ENCODE data around the gene MB21D2. TPM values are rescaled to one million over a fixed set of nuclear protein-coding genes. Genes with fewer than 3 reads are reported as not detected.

The MB21D2 gene
- polyA plus RNA-seq, 1 donor (not counting 4 experiments of a cell fraction or from before 2014, with no cell fraction given), result 9.0 TPM

DNA sequence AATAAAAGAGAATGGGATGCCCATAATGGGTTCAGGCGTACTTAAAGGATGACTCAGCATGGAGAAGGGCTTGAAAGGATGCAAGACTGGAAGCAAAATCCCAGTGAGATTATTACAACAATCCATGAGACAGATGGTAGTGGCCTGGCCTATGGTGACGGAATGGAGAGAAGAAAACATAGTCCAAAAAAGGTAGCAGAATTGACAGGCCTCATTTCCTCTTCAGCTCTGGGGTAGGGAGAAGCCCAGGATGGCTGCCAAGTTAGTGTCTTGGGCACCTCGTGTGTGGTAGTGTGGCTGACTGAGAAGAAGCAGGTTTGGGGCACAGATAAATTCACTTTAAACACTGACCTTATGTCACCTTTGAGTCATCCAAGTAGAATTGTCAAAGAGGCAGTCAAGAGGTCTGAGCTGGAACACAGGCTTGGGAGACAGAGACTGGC lies 18.1 kb downstream of the MB21D2 start:
- Histone ChIP-seq H3K79me2 (ENCODE audit: control insufficient read depth, insufficient read depth, low read length) (peaks cover 67% of the 10 kb centered on the region), H3K4me3 (ENCODE audit: control insufficient read depth in 2 of 3, extremely low read depth in 1 of 3, insufficient read depth in 2 of 3, low read depth in 1 of 3, low read length in 3 of 3) (no peak overlapping the region), H3K9ac (ENCODE audit: control insufficient read depth, extremely low read depth, insufficient read depth, low read length) (no peak overlapping the region), H4K20me1 (ENCODE audit: control insufficient read depth, extremely low read depth, insufficient read depth, low read length) (no peaks in the 10 kb centered on the region), H3K9me1 (ENCODE audit: control insufficient read depth, extremely low read depth, insufficient read depth, low read length) (no peaks in the 10 kb centered on the region), H3K27me3 (ENCODE audit: control insufficient read depth, extremely low read depth, insufficient read depth, low read length) (no peaks in the 10 kb centered on the region), H3K36me3 (ENCODE audit: control insufficient read depth in 2 of 2, extremely low read depth in 1 of 2, insufficient read depth in 2 of 2, low read length in 2 of 2) (no peaks in the 10 kb centered on the region), H2AFZ (ENCODE audit: control insufficient read depth, low read length) (no peak overlapping the region), H3K27ac (ENCODE audit: control insufficient read depth, insufficient read depth, low read length) (peak overlapping the region; percentile 49), H3K4me1 (ENCODE audit: control insufficient read depth, extremely low read depth, insufficient read depth, low read length) (peaks cover 32% of the 10 kb centered on the region), H3K4me2 (ENCODE audit: control insufficient read depth, extremely low read depth, insufficient read depth, low read depth, low read length) (no peak overlapping the region), H3K9me3 (ENCODE audit: control insufficient read depth, low read depth, low read length) (peaks cover 2% of the 10 kb centered on the region)
- no peak for DNase-seq (ENCODE audit: low read depth, low spot score)
- TF ChIP-seq, protein P1, sequence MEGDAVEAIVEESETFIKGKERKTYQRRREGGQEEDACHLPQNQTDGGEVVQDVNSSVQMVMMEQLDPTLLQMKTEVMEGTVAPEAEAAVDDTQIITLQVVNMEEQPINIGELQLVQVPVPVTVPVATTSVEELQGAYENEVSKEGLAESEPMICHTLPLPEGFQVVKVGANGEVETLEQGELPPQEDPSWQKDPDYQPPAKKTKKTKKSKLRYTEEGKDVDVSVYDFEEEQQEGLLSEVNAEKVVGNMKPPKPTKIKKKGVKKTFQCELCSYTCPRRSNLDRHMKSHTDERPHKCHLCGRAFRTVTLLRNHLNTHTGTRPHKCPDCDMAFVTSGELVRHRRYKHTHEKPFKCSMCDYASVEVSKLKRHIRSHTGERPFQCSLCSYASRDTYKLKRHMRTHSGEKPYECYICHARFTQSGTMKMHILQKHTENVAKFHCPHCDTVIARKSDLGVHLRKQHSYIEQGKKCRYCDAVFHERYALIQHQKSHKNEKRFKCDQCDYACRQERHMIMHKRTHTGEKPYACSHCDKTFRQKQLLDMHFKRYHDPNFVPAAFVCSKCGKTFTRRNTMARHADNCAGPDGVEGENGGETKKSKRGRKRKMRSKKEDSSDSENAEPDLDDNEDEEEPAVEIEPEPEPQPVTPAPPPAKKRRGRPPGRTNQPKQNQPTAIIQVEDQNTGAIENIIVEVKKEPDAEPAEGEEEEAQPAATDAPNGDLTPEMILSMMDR (optimal IDR thresholded peaks at IDR 0.05 in 1 of 3, IDR thresholded peaks at IDR 0.05 in 1 of 3, conservative IDR thresholded peaks at IDR 0.05 in 1 of 3; ENCODE audit: extremely low read depth in 1 of 3, insufficient read depth in 2 of 3, low read length in 3 of 3), result no peak
- no peak for TF ChIP-seq EZH2 (IDR thresholded peaks at IDR 0.05; ENCODE audit: low read length)
- FAIRE-seq, result peak; percentile 17
- dilution Hi-C loops (cut with MboI; ENCODE audit: extremely low pct_ligation_motif_present, low sequenced_read_pairs), result no loop called here

DNA sequence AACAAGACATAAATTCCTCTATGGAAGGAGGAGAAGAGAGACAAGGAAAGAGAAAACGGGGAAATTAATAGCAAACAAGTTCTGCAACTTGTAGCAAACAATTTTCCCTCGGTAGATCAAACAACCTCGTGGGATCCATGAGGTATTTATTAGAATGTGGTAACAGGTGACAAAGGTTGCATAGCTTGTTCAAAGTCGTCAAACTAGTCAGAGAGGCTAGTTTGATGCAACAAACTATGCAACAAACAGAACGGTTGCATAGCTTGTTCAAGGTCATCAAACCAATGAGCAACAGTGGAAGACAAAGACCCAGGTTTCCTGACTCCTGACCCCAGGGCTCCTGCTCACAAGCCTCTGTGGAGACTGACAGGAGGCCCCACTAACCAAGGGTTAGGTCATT lies 20.7 kb downstream of the MB21D2 start:
- FAIRE-seq, result no peak
- dilution Hi-C loops (cut with MboI; ENCODE audit: extremely low pct_ligation_motif_present, low sequenced_read_pairs), result no loop called here
- Histone ChIP-seq H3K4me3 (ENCODE audit: control insufficient read depth in 2 of 3, extremely low read depth in 1 of 3, insufficient read depth in 2 of 3, low read depth in 1 of 3, low read length in 3 of 3) (no peak overlapping the region), H3K79me2 (ENCODE audit: control insufficient read depth, insufficient read depth, low read length) (peaks cover 62% of the 10 kb centered on the region), H3K36me3 (ENCODE audit: control insufficient read depth in 2 of 2, extremely low read depth in 1 of 2, insufficient read depth in 2 of 2, low read length in 2 of 2) (no peaks in the 10 kb centered on the region), H3K4me2 (ENCODE audit: control insufficient read depth, extremely low read depth, insufficient read depth, low read depth, low read length) (no peak overlapping the region), H4K20me1 (ENCODE audit: control insufficient read depth, extremely low read depth, insufficient read depth, low read length) (no peaks in the 10 kb centered on the region), H3K27me3 (ENCODE audit: control insufficient read depth, extremely low read depth, insufficient read depth, low read length) (no peaks in the 10 kb centered on the region), H2AFZ (ENCODE audit: control insufficient read depth, low read length) (no peak overlapping the region), H3K4me1 (ENCODE audit: control insufficient read depth, extremely low read depth, insufficient read depth, low read length) (peaks cover 32% of the 10 kb centered on the region), H3K9me1 (ENCODE audit: control insufficient read depth, extremely low read depth, insufficient read depth, low read length) (no peaks in the 10 kb centered on the region), H3K9me3 (ENCODE audit: control insufficient read depth, low read depth, low read length) (no peaks in the 10 kb centered on the region), H3K9ac (ENCODE audit: control insufficient read depth, extremely low read depth, insufficient read depth, low read length) (no peak overlapping the region), H3K27ac (ENCODE audit: control insufficient read depth, insufficient read depth, low read length) (no peak overlapping the region)
- TF ChIP-seq, protein P1 (optimal IDR thresholded peaks at IDR 0.05 in 1 of 3, IDR thresholded peaks at IDR 0.05 in 1 of 3, conservative IDR thresholded peaks at IDR 0.05 in 1 of 3; ENCODE audit: extremely low read depth in 1 of 3, insufficient read depth in 2 of 3, low read length in 3 of 3), result no peak
- TF ChIP-seq EZH2 (IDR thresholded peaks at IDR 0.05; ENCODE audit: low read length), result no peak
- DNase-seq (ENCODE audit: low read depth, low spot score), result no peak
